ENCODE results near the gene SUSD1.
"Not testable (repeated sequence)": the region's sequence is repeated elsewhere in the genome, so short reads cannot be mapped to it uniquely, and the experiment has no call there.

Gene SUSD1

GRCh38 chr9:112174222-112174964 is 704 bp downstream of the SUSD1 start:
- peak in 5 of 10 donors; percentile 11 to 85 (median 27) for DNase-seq
- intact Hi-C loops (cut with DNase I), result no loop called here

GRCh38 chr9:112173489-112174221 is 1.4 kb downstream of the SUSD1 start:
- no peak for DNase-seq
- intact Hi-C loops (cut with DNase I), result no loop called here

DNA sequence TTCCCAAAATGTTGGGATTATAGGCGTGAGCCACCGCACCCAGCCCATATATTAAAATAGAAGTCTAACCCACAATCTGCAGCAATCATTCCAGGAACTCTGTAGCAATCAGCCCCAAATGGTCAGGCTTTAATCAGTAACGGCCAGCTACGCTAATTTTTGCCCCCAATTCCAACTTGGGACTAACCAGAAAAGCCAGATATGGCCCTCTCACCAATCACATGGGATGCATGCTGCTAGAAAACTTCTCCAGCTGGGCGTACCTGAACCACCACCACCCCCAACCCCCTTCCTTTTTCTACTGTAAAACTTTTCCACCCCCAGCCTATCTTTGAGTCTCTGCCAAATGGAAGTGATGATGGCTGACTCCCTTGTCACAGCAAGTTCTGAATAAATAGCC is 4.1 kb downstream of the SUSD1 start:
- intact Hi-C loops (cut with DNase I), result no loop called here
- DNase-seq, result no peak

- intact Hi-C loops (cut with DNase I), result no loop called here
These were observed 4.9 kb downstream of the SUSD1 start for GRCh38 chr9:112170235-112170634.

GRCh38 chr9:112169368-112169767 is 5.7 kb downstream of the SUSD1 start:
- intact Hi-C loops (cut with DNase I), result no loop called here
- DNase-seq, result no peak

More at GRCh38 chr9:112170235-112170634, 4.9 kb downstream of the SUSD1 start:
- no peak for DNase-seq

- no peak for DNase-seq
- intact Hi-C loops (cut with DNase I), result no loop called here
These were observed 6.9 kb downstream of the SUSD1 start for GRCh38 chr9:112168197-112168596.

- no peak for DNase-seq
- intact Hi-C loops (cut with DNase I), result no loop called here
These were observed 8.6 kb downstream of the SUSD1 start for GRCh38 chr9:112166176-112167140.

DNA sequence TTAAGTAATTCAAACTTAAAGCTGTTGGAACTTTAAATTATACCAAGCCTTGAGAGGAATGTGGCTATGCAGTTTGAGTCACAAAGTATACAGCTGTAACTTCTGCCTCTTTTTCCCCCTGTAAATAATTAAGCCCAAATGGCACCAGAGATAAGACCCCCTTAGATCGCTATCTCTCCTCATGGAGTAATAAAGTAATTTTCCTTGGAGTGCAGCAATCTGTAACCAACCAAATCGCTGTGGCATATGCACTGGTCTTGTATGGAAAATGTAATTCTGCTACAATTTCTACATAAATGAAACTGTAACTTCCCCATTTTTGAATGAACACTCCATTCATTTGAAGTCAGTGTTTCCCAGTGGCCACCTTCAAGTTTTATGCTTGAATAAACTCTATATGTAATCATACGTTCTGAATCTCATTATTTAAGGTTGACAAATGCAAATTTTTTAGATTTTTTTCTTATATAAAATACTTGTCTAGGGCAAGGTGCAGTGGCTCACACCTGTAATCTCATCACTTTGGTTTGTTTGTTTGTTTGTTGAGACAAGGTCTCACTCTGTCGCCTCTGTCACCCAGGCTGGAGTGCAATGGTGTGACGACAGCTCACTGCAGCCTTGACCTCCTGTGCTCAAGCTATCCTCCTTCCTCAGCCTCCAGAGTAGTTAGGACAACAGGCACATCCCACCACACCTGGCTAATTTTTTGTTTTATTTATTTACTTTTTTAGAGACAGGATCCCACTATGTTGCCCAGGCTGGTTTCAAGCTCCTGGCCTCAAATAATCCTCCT is 12.3 kb downstream of the SUSD1 start:
- intact Hi-C loops (cut with DNase I), result no loop called here
- DNase-seq, result no peak

- no peak for DNase-seq
- intact Hi-C loops (cut with DNase I), result no loop called here
These were observed 15.3 kb downstream of the SUSD1 start for GRCh38 chr9:112159781-112160180.

DNA sequence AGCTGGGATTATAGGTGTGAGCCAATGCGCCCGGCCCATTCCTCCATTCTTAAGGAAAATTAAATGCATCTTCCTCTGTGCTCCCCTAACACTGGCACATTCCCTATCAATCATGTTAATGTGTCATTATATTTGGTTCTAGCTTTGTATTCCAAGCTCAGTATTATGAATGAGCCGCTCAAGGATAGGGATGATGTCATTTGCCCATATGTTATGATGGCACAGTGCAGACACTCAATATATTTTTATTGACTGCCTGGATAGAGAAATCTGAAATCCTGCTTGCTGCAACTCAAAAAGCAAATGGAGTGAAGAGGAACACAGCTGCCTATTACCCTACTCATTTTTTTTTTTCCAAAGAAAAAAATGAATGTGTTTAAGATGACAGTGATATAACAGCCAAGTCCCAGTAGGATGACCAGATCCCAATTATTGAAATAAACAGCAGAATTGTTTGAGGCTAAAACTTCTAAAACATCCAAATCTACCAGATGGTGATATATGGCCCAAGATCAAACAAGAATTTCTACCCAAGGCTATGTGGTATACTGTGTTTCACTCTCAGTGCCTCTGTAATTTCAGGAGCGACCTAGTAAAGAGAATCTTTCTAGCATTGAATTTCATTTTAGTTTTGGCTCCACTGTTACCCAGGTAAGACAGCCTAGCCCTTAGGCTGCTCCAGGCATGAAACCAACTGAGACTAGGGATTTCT is 16.3 kb downstream of the SUSD1 start:
- intact Hi-C loops (cut with DNase I), result no loop called here
- DNase-seq, result no peak

GRCh38 chr9:112157961-112158360 is 17.1 kb downstream of the SUSD1 start:
- intact Hi-C loops (cut with DNase I), result no loop called here
- no peak for DNase-seq

DNA sequence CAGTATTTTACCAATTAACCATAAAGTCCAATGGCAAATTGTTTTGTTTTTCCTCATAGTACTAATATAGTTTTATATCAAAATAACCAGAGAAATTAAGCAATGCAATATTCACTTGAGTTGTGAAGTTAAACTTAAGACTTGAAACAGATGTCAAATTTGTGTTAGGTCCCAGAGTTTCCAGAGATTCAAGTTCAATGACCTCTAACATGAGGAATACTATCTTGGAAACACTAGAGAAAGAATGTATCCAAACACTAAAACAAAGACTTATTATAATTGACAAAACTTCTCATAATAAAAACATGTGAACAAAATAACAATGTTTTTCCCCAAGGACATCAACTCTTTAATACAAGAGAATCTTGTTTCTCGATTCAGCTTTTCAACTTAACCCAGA is 18.0 kb downstream of the SUSD1 start:
- DNase-seq, result no peak
- intact Hi-C loops (cut with DNase I), result no loop called here

GRCh38 chr9:112149211-112149610 is 25.9 kb downstream of the SUSD1 start:
- no peak for DNase-seq
- intact Hi-C loops (cut with DNase I), result no loop called here

DNA sequence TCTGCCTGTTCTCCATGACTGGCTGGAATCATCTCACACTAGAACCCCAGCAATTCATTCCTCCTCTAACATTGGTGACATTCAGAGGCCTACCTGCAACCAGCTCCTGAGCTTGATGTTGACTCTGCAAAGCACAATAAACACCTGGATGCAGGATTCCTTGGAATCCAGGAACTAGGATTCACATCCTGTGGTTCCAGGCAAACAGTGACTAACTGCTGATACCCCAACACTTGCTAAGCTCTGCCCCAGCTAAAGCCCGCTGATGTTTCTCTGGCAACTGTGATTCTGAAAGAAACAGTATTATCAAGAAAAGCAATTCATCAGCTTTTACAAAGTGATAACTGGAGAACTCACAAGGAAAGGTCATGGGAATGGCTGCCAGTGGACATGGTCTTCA is 29.2 kb downstream of the SUSD1 start:
- intact Hi-C loops (cut with DNase I), result no loop called here
- no peak for DNase-seq

- no peak for DNase-seq
- intact Hi-C loops (cut with DNase I), result no loop called here
These were observed 30.3 kb downstream of the SUSD1 start for GRCh38 chr9:112144807-112145206.

GRCh38 chr9:112142420-112142819 is 32.7 kb downstream of the SUSD1 start:
- no peak for DNase-seq
- intact Hi-C loops (cut with DNase I), result no loop called here

DNA sequence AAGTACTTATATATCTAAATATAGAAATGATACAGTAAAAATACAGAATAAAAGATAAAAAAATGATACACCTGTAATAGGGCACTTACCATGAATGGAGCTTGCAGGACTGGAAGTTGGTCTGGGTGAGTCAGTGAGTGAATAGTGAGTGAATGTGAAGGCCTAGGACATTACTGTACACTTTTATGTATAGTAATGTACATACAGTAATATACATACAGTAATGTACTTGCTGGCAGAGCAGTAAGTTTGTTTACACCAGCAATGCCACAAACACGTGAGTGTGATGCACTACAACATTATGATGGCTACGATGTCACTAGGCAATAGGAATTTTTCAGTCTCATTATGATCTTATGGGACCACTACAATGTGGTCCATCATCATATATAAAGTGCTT is 34.2 kb downstream of the SUSD1 start:
- no peak for DNase-seq
- intact Hi-C loops (cut with DNase I), result no loop called here

DNA sequence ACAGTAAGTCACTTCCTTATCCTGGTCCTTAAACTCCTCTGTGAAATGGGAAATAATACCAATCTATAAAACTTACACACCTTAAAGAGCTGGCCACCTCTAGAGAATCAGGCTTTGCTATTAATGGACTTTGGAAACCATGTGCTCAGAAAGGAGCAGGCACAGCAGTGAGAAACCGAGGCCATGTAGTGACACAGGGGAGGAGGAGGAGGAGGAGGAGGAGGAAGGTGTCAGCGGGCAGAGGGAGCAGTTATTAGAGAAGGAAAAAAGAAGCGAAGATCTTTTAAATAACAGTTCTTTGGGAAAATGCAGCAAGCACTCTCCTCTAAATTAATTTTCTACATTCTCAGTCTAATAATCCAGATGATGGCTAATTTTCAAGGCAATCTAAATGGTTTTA is 38.0 kb downstream of the SUSD1 start:
- intact Hi-C loops (cut with DNase I), result no loop called here
- no peak for DNase-seq

- DNase-seq, result no peak
- intact Hi-C loops (cut with DNase I), result no loop called here
These were observed 39.4 kb downstream of the SUSD1 start for GRCh38 chr9:112135706-112136105.

GRCh38 chr9:112133806-112134205 is 41.3 kb downstream of the SUSD1 start:
- DNase-seq; intact Hi-C loops (cut with DNase I): not testable (repeated sequence)
